HepG2 (cell line): ENCODE results near the gene STK11. TPM values are rescaled to one million over a fixed set of nuclear protein-coding genes. Genes with fewer than 3 reads are reported as not detected.
A peak's percentile ranks its signal among the peaks of the same experiment; 100 is the strongest.

Experiments
- AKAP8 ChIP-seq: sonication (generic); formaldehyde crosslinking; IDR thresholded peaks from 2 replicates; pipeline ENCODE4 v1.5.1; 2020; ENCODE audit warnings: mild to moderate bottlenecking, missing genetic modification reagents
- ARID3A ChIP-seq: IDR thresholded peaks from 2 replicates; pipeline ENCODE4 v1.6.1; 2012; ENCODE audit warnings: low read depth, low read length, improper control_type of control experiment
- CC2D1A ChIP-seq: sonication (generic); formaldehyde crosslinking; IDR thresholded peaks from 2 replicates; pipeline ENCODE4 v1.8.1; 2023; ENCODE audit warnings: mild to moderate bottlenecking, missing genetic modification reagents
- CEBPB ChIP-seq: IDR thresholded peaks from 2 replicates; pipeline ENCODE4 v1.6.1; 2011; ENCODE audit warnings: low read depth, low read length, improper control_type of control experiment, borderline replicate concordance
- ETV6 ChIP-seq: sonication (generic); formaldehyde crosslinking; conservative IDR thresholded peaks from 2 replicates; pipeline ENCODE4 v1.4.0; 2020; ENCODE audit warnings: missing genetic modification reagents
- FOXA3 ChIP-seq: IDR thresholded peaks from 2 replicates; pipeline ENCODE4 v1.6.1; 2016; ENCODE audit warnings: missing genetic modification reagents, missing compliant biosample characterization
- GMEB1 ChIP-seq: sonication (generic); formaldehyde crosslinking; IDR thresholded peaks from 2 replicates; pipeline ENCODE4 v1.5.1; 2020; ENCODE audit warnings: missing genetic modification reagents, mild to moderate bottlenecking, borderline replicate concordance
- HDAC1 ChIP-seq: sonication (generic); formaldehyde crosslinking; IDR thresholded peaks from 2 replicates; pipeline ENCODE4 v1.5.1; 2020; ENCODE audit warnings: mild to moderate bottlenecking, missing genetic modification reagents
- HINFP ChIP-seq: sonication (generic); formaldehyde crosslinking; IDR thresholded peaks from 2 replicates; pipeline ENCODE4 v1.4.0; 2020; ENCODE audit warnings: low read depth, mild to moderate bottlenecking, missing genetic modification reagents
- HNF4A ChIP-seq: sonication (generic); formaldehyde crosslinking; IDR thresholded peaks from 2 replicates; pipeline ENCODE4 v1.4.0; 2020; ENCODE audit warnings: missing genetic modification reagents
- LBX2 ChIP-seq: sonication (generic); formaldehyde crosslinking; IDR thresholded peaks from 2 replicates; pipeline ENCODE4 v1.5.0; 2020; ENCODE audit warnings: missing genetic modification reagents, mild to moderate bottlenecking, borderline replicate concordance
- NRL ChIP-seq: sonication (generic); formaldehyde crosslinking; IDR thresholded peaks from 2 replicates; pipeline ENCODE4 v1.5.0; 2020; ENCODE audit warnings: missing genetic modification reagents, mild to moderate bottlenecking, moderate library complexity, borderline replicate concordance
- PHB2 ChIP-seq: fragments of 450-650 bp; IDR thresholded peaks from 2 replicates; pipeline ENCODE4 v1.6.1; 2018; ENCODE audit not compliant: partially characterized antibody
- PHF20 ChIP-seq: sonication (generic); formaldehyde crosslinking; IDR thresholded peaks from 2 replicates; pipeline ENCODE4 v1.5.0; 2020; ENCODE audit warnings: mild to moderate bottlenecking, missing genetic modification reagents
- SMAD1 ChIP-seq: sonication (generic); formaldehyde crosslinking; IDR thresholded peaks from 2 replicates; pipeline ENCODE4 v1.4.0; 2020; ENCODE audit warnings: missing genetic modification reagents, low read depth, mild to moderate bottlenecking, borderline replicate concordance
- SMAD3 ChIP-seq: sonication (generic); formaldehyde crosslinking; IDR thresholded peaks from 2 replicates; pipeline ENCODE4 v1.4.0; 2020; ENCODE audit warnings: missing genetic modification reagents
- TCF12 ChIP-seq, 2 experiments: fragments of 450-650 bp in 1 of 2; sonication (generic) in 1 of 2; formaldehyde crosslinking in 1 of 2; IDR thresholded peaks; 2 replicates each; pipeline versions ENCODE4 v1.6.1 to v1.8.0; 2017 to 2022; ENCODE audit warnings: antibody characterized with exemption in 1 of 2, mild to moderate bottlenecking in 1 of 2, missing genetic modification reagents in 1 of 2, moderate library complexity in 1 of 2
- THRA ChIP-seq: sonication (generic); formaldehyde crosslinking; IDR thresholded peaks from 2 replicates; pipeline ENCODE4 v1.4.0; 2020; ENCODE audit warnings: missing genetic modification reagents, borderline replicate concordance
- ZBTB7A ChIP-seq: sonication (generic); formaldehyde crosslinking; IDR thresholded peaks from 2 replicates; pipeline ENCODE4 v1.8.0; 2022; ENCODE audit warnings: mild to moderate bottlenecking, missing genetic modification reagents
- ZNF274 ChIP-seq: sonication (generic); formaldehyde crosslinking; IDR thresholded peaks from 2 replicates; pipeline ENCODE4 v1.5.1; 2020; ENCODE audit warnings: mild to moderate bottlenecking, missing genetic modification reagents
- ZNF703 ChIP-seq: sonication (generic); formaldehyde crosslinking; IDR thresholded peaks from 2 replicates; pipeline ENCODE4 v1.5.1; 2020; ENCODE audit warnings: missing genetic modification reagents, mild to moderate bottlenecking, moderate library complexity, borderline replicate concordance
- ZNF768 ChIP-seq: sonication (generic); formaldehyde crosslinking; IDR thresholded peaks from 2 replicates; pipeline ENCODE4 v1.4.0; 2020; ENCODE audit warnings: missing genetic modification reagents
- polyA plus RNA-seq, 8 experiments: library from polyadenylated mRNA; depleted of rRNA in 3 of 8; stranded (reverse) in 7 of 8; unstranded in 1 of 8; fragments of >200 nt; fragmentation: Illumina TruSeq in 4 of 8; extraction: Trizol in 4 of 8; gene quantifications; 2 replicates each; pipeline versions ENCODE4 v1.2.1 to v1.2.3, GENCODE V29; 2011 to 2016; ENCODE audit warnings: low read depth in 4 of 8, missing spikeins in 1 of 8, mixed read lengths in 1 of 8; ENCODE audit not compliant: insufficient read depth in 1 of 8
- total RNA-seq, 5 experiments: library from RNA; depleted of rRNA; stranded (reverse); fragments of >200 nt; fragmentation: Illumina TruSeq; extraction: Trizol; gene quantifications; 2 replicates each; pipeline ENCODE4 v1.2.3, GENCODE V29; 2016; ENCODE audit warnings: low read depth in 1 of 5

The STK11 gene
- total and polyA plus RNA-seq, 2 of the 13 experiments (the other 11 are each of a cell fraction or from before 2014, with no cell fraction given), result 27.5 to 43.6 TPM

GRCh38 chr19:1249298-1249989 lies 43.9 kb downstream of the STK11 start (continued):
- TF ChIP-seq THRA (CRISPR knock-in tag) (0 out of 2 replicates have a peak, but pooled peaks have one; percentile 33), HNF4A (CRISPR knock-in tag) (peak; percentile 52; the same call in 1 of the 2 replicates), ARID3A (0 out of 2 replicates have a peak, but pooled peaks have one; percentile 13), AKAP8 (CRISPR knock-in tag) (peak; percentile 92), LBX2 (CRISPR knock-in tag) (no peak), CC2D1A (no peak), FOXA3 (CRISPR knock-in tag) (no peak), GMEB1 (CRISPR knock-in tag) (peak; percentile 34; the same call in 1 of the 2 replicates), PHB2 (no peak), ZNF274 (CRISPR knock-in tag) (no peak), PHF20 (peak; percentile 39; the same call in 1 of the 2 replicates), HDAC1 (CRISPR knock-in tag) (peak; percentile 60; the same call in 1 of the 2 replicates), HINFP (no peak), SMAD3 (CRISPR knock-in tag) (no peak), ZNF768 (0 out of 2 replicates have a peak, but pooled peaks have one; percentile 8), TCF12 (IDR thresholded peaks at IDR 0.05) (no peak), TCF12 (CRISPR knock-in tag; IDR thresholded peaks at IDR 0.05) (no peak), ZBTB7A (CRISPR knock-in tag) (peak; percentile 32; the same call in 1 of the 2 replicates), CEBPB (no peak), NRL (CRISPR knock-in tag) (no peak), SMAD1 (CRISPR knock-in tag) (no peak), ZNF703 (CRISPR knock-in tag) (peak; percentile 32; the same call in 1 of the 2 replicates), ETV6 (CRISPR knock-in tag) (0 out of 2 replicates have a peak, but pooled peaks have one; percentile 24)
